Left ventricle myocardium inferior (tissue), 1 donor: ENCODE results near the gene ZNF771. TPM values are rescaled to one million over a fixed set of nuclear protein-coding genes. Genes with fewer than 3 reads are reported as not detected.

Experiments used
- DNase-seq: peaks from one replicate; pipeline ENCODE4 v3.0.0-alpha.2; 2020
- H3K27ac ChIP-seq: fragments of 200-600 bp; replicated peaks from 2 replicates; pipeline ENCODE4 v1.8.0; 2021
- H3K27me3 ChIP-seq: fragments of 200-600 bp; 2 replicates; pipeline ENCODE4 v1.8.0; 2021; ENCODE audit warnings: low read depth
- H3K36me3 ChIP-seq: fragments of 200-600 bp; 2 replicates; pipeline ENCODE4 v1.8.0; 2021
- H3K4me1 ChIP-seq: fragments of 200-600 bp; 2 replicates; pipeline ENCODE4 v1.8.0; 2021
- H3K4me3 ChIP-seq: fragments of 200-600 bp; 2 replicates; pipeline ENCODE4 v1.8.0; 2021; ENCODE audit warnings: mild to moderate bottlenecking, moderate library complexity
- H3K9me3 ChIP-seq: fragments of 200-600 bp; replicated peaks from 2 replicates; pipeline ENCODE4 v1.8.0; 2021
- intact Hi-C: fragments of 100-400 bp; cut with micrococcal nuclease; formaldehyde crosslinking; loops from one replicate; pipeline ENCODE4 v1.11.0; 2022
- total RNA-seq: library from RNA; stranded (reverse); fragmentation: NEBNext Ultra II Directional; extraction: Animal tissue kit (Norgen Biotek cat#: 25700); gene quantifications from one replicate; pipeline ENCODE4 v1.2.1, GENCODE V29; 2021
- TF ChIP-seq, protein P1 (sequence below): fragments of 200-600 bp; IDR thresholded peaks from 2 replicates; pipeline ENCODE4 v1.8.0; 2021; ENCODE audit warnings: antibody characterized with exemption, mild to moderate bottlenecking, borderline replicate concordance
- donor health status: DM: no; HTN: yes; CAD: no; lungs with severe emphysema.

Gene ZNF771
- total RNA-seq, 1 donor from 2014 or later: 8.1 TPM

DNA sequence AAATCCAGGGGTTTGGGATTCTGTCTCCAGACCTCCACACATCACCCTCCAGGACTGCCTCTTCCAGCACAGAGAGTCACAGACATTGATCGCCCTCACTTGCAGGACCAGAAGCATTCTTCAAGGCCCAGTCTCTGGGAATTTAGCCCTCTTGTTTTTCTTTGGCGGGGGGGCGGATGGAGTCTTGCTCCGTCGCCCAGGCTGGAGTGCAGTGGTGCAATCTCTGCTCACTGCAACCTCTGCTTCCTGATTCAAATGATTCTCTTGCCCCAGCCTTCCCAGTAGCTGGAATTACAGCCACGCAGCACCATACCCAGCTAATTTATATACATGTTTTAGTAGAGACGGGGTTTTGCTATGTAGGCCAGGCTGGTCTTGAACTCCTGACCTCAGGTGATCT lies 56.7 kb downstream of the ZNF771 start:
- H3K4me3 ChIP-seq: no peak overlapping the region
- H3K9me3 ChIP-seq: no peaks in the 10 kb centered on the region
- TF ChIP-seq, protein P1, sequence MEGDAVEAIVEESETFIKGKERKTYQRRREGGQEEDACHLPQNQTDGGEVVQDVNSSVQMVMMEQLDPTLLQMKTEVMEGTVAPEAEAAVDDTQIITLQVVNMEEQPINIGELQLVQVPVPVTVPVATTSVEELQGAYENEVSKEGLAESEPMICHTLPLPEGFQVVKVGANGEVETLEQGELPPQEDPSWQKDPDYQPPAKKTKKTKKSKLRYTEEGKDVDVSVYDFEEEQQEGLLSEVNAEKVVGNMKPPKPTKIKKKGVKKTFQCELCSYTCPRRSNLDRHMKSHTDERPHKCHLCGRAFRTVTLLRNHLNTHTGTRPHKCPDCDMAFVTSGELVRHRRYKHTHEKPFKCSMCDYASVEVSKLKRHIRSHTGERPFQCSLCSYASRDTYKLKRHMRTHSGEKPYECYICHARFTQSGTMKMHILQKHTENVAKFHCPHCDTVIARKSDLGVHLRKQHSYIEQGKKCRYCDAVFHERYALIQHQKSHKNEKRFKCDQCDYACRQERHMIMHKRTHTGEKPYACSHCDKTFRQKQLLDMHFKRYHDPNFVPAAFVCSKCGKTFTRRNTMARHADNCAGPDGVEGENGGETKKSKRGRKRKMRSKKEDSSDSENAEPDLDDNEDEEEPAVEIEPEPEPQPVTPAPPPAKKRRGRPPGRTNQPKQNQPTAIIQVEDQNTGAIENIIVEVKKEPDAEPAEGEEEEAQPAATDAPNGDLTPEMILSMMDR: no peak
- intact Hi-C loops: no loop called here
- no peaks in the 10 kb centered on the region for H3K4me1 ChIP-seq
- H3K27me3 ChIP-seq: no peaks in the 10 kb centered on the region
- DNase-seq: no peak
- no peak overlapping the region for H3K27ac ChIP-seq
- no peaks in the 10 kb centered on the region for H3K36me3 ChIP-seq

Other genes starting within 250 kb of the ZNF771 start
- 7.7 TPM for gene CORO1A, start 224.0 kb upstream of the ZNF771 start, total RNA-seq
- gene BOLA2B, start 213.9 kb upstream of the ZNF771 start, total RNA-seq: 54.6 TPM
- gene SLX1A, start 213.7 kb upstream of the ZNF771 start, total RNA-seq: 7.5 TPM
- gene SULT1A3, start 208.4 kb upstream of the ZNF771 start, total RNA-seq: 9.9 TPM
- gene NPIPB13, start 159.1 kb upstream of the ZNF771 start, total RNA-seq: 2.0 TPM
- 29.8 TPM for gene CD2BP2, start 52.3 kb upstream of the ZNF771 start, total RNA-seq
- gene TBC1D10B, start 37.1 kb upstream of the ZNF771 start, total RNA-seq: 23.3 TPM
- not detected for gene MYL11, start 32.8 kb upstream of the ZNF771 start, total RNA-seq
- gene SEPTIN1, start 25.0 kb upstream of the ZNF771 start, total RNA-seq: 1.3 TPM
- 5.0 TPM for gene ZNF48, start 12.2 kb upstream of the ZNF771 start, total RNA-seq
- 31.9 TPM for gene DCTPP1, start 22.4 kb downstream of the ZNF771 start, total RNA-seq
- gene SEPHS2, start 38.3 kb downstream of the ZNF771 start, total RNA-seq: 29.8 TPM
- gene ITGAL, start 65.1 kb downstream of the ZNF771 start, total RNA-seq: 2.4 TPM
- 61.1 TPM for gene ZNF768, start 119.0 kb downstream of the ZNF771 start, total RNA-seq
- gene ZNF747, start 127.3 kb downstream of the ZNF771 start, total RNA-seq: 8.9 TPM
- gene ZNF764, start 150.8 kb downstream of the ZNF771 start, total RNA-seq: 8.9 TPM
- gene ZNF688, start 164.1 kb downstream of the ZNF771 start, total RNA-seq: 10.8 TPM
- gene ZNF785, start 178.1 kb downstream of the ZNF771 start, total RNA-seq: 7.1 TPM
- gene ZNF689, start 202.8 kb downstream of the ZNF771 start, total RNA-seq: 5.0 TPM
- 15.4 TPM for gene PRR14, start 243.4 kb downstream of the ZNF771 start, total RNA-seq